Endothelial cell of umbilical vein (primary cell): Measurements from ENCODE around the gene ENDOD1. TPM values are rescaled to one million over a fixed set of nuclear protein-coding genes. Genes with fewer than 3 reads are reported as not detected.
"Not testable (repeated sequence)": the region's sequence is repeated elsewhere in the genome, so short reads cannot be mapped to it uniquely, and the experiment has no call there.

ENCODE experiments used
- BruUV-seq: library from RNA; stranded (reverse); fragments of 400-500 nt; replicated peaks from 2 replicates; lab custom pipeline; 2021; lab: Mats Ljungman, UMichigan
- CTCF ChIA-PET: fragments of 300-600, 350-600 bp; sonication (Branson Sonifier 250); formaldehyde crosslinking; loops from one replicate; lab custom pipeline; 2021; ENCODE audit warnings: antibody characterized with exemption, inconsistent platforms; lab: Charles Lee
- POLR2A ChIA-PET: fragments of 300-600, 350-600 bp; sonication (Branson Sonifier 250); formaldehyde crosslinking; loops from one replicate; lab custom pipeline; 2021; ENCODE audit warnings: antibody characterized with exemption, inconsistent platforms; lab: Charles Lee
- DNase-seq: peaks from one replicate; pipeline ENCODE4 v3.0.0-alpha.2; 2011; ENCODE audit warnings: low read depth, low spot score
- FAIRE-seq: peaks from 2 replicates; lab custom pipeline; 2011; peaks lifted over from hg19 to GRCh38; lab: Jason Lieb, UNC
- H2AFZ ChIP-seq: 2 replicates; pipeline ENCODE4 v1.6.0; 2012; ENCODE audit warnings: low read depth, low read length, control low read depth, inconsistent platforms
- H3K27ac ChIP-seq: 2 replicates; pipeline ENCODE4 v1.5.1; 2011; ENCODE audit warnings: low read depth, mild to moderate bottlenecking, control low read depth, low read length, moderate library complexity; ENCODE audit not compliant: insufficient read depth
- H3K27me3 ChIP-seq, 2 experiments: 2 replicates each; pipeline versions ENCODE4 v1.6.0 to v1.6.1; 2011; ENCODE audit warnings: low read length in 2 of 2, mixed read lengths in 1 of 2; ENCODE audit not compliant: control insufficient read depth in 2 of 2, insufficient read depth in 2 of 2
- H3K36me3 ChIP-seq, 2 experiments: 2 replicates in 1 of 2; 3 replicates in 1 of 2; pipeline ENCODE4 v1.5.1; 2011; ENCODE audit warnings: low read length in 2 of 2, mild to moderate bottlenecking in 1 of 2, moderate library complexity in 1 of 2; ENCODE audit not compliant: control insufficient read depth in 2 of 2, insufficient read depth in 2 of 2; ENCODE audit errors: extremely low read depth in 1 of 2
- H3K4me1 ChIP-seq: 3 replicates; pipeline ENCODE4 v1.5.1; 2011; ENCODE audit warnings: mild to moderate bottlenecking, low read length; ENCODE audit not compliant: control insufficient read depth, insufficient read depth; ENCODE audit errors: extremely low read depth
- H3K4me2 ChIP-seq: 2 replicates; pipeline ENCODE4 v1.6.1; 2011; ENCODE audit warnings: low read length, control low read depth, mixed read lengths; ENCODE audit not compliant: insufficient read depth
- H3K4me3 ChIP-seq, 3 experiments: fragments of 200-600 bp in 1 of 3; sonication (generic), shearing (Covaris generic) in 1 of 3; replicated peaks in 1 of 3; 2 replicates each; pipeline ENCODE4 v1.5.1; 2011 to 2016; ENCODE audit warnings: control low read depth in 3 of 3, low read length in 3 of 3, mild to moderate bottlenecking in 2 of 3, inconsistent platforms in 1 of 3, low read depth in 1 of 3, moderate library complexity in 1 of 3; ENCODE audit not compliant: insufficient read depth in 1 of 3
- H3K79me2 ChIP-seq: 2 replicates; pipeline ENCODE4 v1.6.0; 2012; ENCODE audit warnings: low read length, inconsistent platforms; ENCODE audit not compliant: control insufficient read depth, insufficient read depth
- H3K9ac ChIP-seq: replicated peaks from 2 replicates; pipeline ENCODE3; 2011; ENCODE audit warnings: low read length, control low read depth; ENCODE audit not compliant: insufficient read depth; ENCODE audit errors: extremely low read depth
- H3K9me1 ChIP-seq: replicated peaks from 3 replicates; pipeline ENCODE4 v1.6.0; 2011; ENCODE audit warnings: mild to moderate bottlenecking, low read length; ENCODE audit not compliant: control insufficient read depth, insufficient read depth; ENCODE audit errors: extremely low read depth
- H3K9me3 ChIP-seq: replicated peaks from 2 replicates; pipeline ENCODE4 v1.5.1; 2012; ENCODE audit warnings: low read length, inconsistent platforms; ENCODE audit not compliant: control insufficient read depth, insufficient read depth
- H4K20me1 ChIP-seq: replicated peaks from 2 replicates; pipeline ENCODE3; 2011; ENCODE audit warnings: mild to moderate bottlenecking, low read length; ENCODE audit not compliant: control insufficient read depth, insufficient read depth; ENCODE audit errors: extremely low read depth
- CTCF ChIP-seq, 2 donors: IDR thresholded peaks; 1 replicate in 1 of 2; 2 replicates in 1 of 2; pipeline ENCODE4 v1.5.1; 2011; ENCODE audit warnings: low read length in 2 of 2, mild to moderate bottlenecking in 2 of 2, moderate library complexity in 2 of 2, control low read depth in 1 of 2, inconsistent platforms in 1 of 2, low read depth in 1 of 2; ENCODE audit not compliant: insufficient read depth in 1 of 2; ENCODE audit errors: extremely low read depth in 1 of 2
- EZH2 ChIP-seq: IDR thresholded peaks from 2 replicates; pipeline ENCODE4 v1.6.1; 2012; ENCODE audit warnings: borderline replicate concordance, low read depth, mild to moderate bottlenecking, moderate library complexity, low read length, inconsistent platforms; ENCODE audit not compliant: severe bottlenecking
- FOS ChIP-seq: IDR thresholded peaks from 2 replicates; pipeline ENCODE4 v1.6.1; 2011; ENCODE audit warnings: mild to moderate bottlenecking, low read length, moderate library complexity, borderline replicate concordance; ENCODE audit not compliant: insufficient read depth
- GATA2 ChIP-seq: IDR thresholded peaks from 2 replicates; pipeline ENCODE4 v1.7.0; 2011; ENCODE audit warnings: low read depth, mild to moderate bottlenecking, moderate library complexity, mixed read lengths, low read length; ENCODE audit not compliant: insufficient read length, insufficient read depth
- JUN ChIP-seq: IDR thresholded peaks from 2 replicates; pipeline ENCODE4 v1.6.1; 2011; ENCODE audit warnings: borderline replicate concordance, low read depth; ENCODE audit not compliant: insufficient read length, insufficient read depth
- MYC ChIP-seq: IDR thresholded peaks from one replicate; pipeline ENCODE4 v1.6.1; 2011; ENCODE audit warnings: mild to moderate bottlenecking, low read depth, low read length
- POLR2A ChIP-seq: IDR thresholded peaks from 2 replicates; pipeline ENCODE4 v1.6.1; 2012; ENCODE audit warnings: low read depth, mild to moderate bottlenecking, control low read depth, low read length
- POLR2AphosphoS5 ChIP-seq: IDR thresholded peaks from 2 replicates; pipeline ENCODE4 v1.6.1; 2012; ENCODE audit warnings: low read depth, mild to moderate bottlenecking, control low read depth, low read length, moderate library complexity; ENCODE audit not compliant: insufficient read depth
- dilution Hi-C: fragments of 300-500 bp; cut with MboI; formaldehyde crosslinking; loops from one replicate; pipeline ENCODE4 v1.15.0; 2019; ENCODE audit warnings: low sequenced_read_pairs; ENCODE audit not compliant: extremely low pct_ligation_motif_present
- intact Hi-C: fragments of 100-400 bp; cut with micrococcal nuclease; formaldehyde crosslinking; loops from one replicate; pipeline ENCODE4 v1.10.0; 2022
- polyA plus RNA-seq, 4 experiments: library from polyadenylated mRNA; depleted of rRNA in 3 of 4; stranded (reverse) in 3 of 4; unstranded in 1 of 4; fragments of >200 nt; gene quantifications; 2 replicates each; pipeline versions ENCODE4 v1.2.1 to v1.2.3, GENCODE V29; 2011 to 2012; ENCODE audit warnings: missing spikeins in 1 of 4
- total RNA-seq: library from RNA; stranded (reverse); gene quantifications from 2 replicates; pipeline ENCODE4 v1.2.3, GENCODE V29; 2021
- TF ChIP-seq, protein P1 (sequence below): IDR thresholded peaks from 2 replicates; pipeline ENCODE4 v1.6.1; 2011; ENCODE audit not compliant: insufficient read depth, insufficient read length

ENDOD1 gene
- total and polyA plus RNA-seq, 2 donors (not counting 3 experiments of a cell fraction or from before 2014, with no cell fraction given): 10.5 to 20.5 TPM

DNA sequence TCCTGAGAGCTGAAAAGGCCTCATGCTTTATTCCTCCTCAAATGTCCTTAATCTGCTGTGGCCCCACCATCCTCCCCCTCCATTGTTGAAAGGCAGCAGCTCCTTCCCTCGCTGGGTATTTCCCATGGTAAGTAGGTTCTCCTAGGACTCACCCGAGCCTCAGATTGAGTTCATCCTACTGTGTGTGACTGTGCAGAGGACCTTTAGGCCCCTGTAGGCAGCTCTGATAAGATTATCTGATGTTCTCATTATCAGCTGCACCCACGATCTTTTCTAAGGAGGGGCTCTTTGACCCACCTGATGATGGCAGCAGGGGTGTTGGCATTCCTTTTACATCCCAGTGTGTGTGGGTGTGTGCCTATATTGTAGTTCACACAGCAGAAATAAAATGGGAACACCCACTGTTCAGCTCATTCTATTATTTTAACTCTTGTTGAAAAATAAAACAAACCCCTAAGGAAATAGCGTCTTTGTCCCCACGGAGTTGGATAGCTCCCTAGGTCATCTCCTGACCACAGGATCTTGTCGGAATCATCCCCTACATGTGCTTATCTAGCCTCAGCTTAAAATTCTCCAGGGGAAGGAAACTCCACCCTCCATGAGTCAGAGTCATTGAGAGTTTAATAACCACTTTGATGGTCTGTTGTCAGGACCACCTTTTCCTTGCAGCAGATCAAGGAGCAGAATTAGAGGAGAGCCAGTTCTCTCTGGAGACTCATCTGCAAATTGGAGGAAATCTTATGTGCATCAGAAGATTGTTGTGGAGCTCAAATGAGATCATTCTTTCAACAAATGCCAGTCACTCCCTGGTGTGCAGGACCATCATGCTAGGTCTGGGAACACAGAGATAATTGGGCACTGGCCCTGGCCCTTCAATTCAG is 19.3 kb downstream of the ENDOD1 start:
- Histone ChIP-seq H3K9me3 (no peaks in the 10 kb centered on the region), H3K9ac (peak overlapping the region; percentile 14), H3K4me2 (peak overlapping the region; percentile 66), H4K20me1 (no peaks in the 10 kb centered on the region), H3K9me1 (no peaks in the 10 kb centered on the region), H2AFZ (no peak overlapping the region), H3K27ac (peak overlapping the region; percentile 76), H3K4me1 (peaks cover 28% of the 10 kb centered on the region), H3K27me3 (no peaks in the 10 kb centered on the region), H3K79me2 (no peaks in the 10 kb centered on the region), H3K36me3 (no peaks in the 10 kb centered on the region), H3K4me3 (peak overlapping the region in 1 of 3 experiments; percentile 5)
- no peak for TF ChIP-seq EZH2
- peak; percentile 87 for TF ChIP-seq GATA2
- TF ChIP-seq JUN: peak; percentile 53
- TF ChIP-seq, protein P1, sequence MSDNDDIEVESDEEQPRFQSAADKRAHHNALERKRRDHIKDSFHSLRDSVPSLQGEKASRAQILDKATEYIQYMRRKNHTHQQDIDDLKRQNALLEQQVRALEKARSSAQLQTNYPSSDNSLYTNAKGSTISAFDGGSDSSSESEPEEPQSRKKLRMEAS: no peak
- no peak for TF ChIP-seq POLR2A
- peak; percentile 70 for TF ChIP-seq FOS
- no peak for TF ChIP-seq CTCF (IDR thresholded peaks at IDR 0.05; ENCODE audit: extremely low read depth in 1 of 2, insufficient read depth in 1 of 2, low read depth in 1 of 2, low read length in 2 of 2)
- TF ChIP-seq POLR2AphosphoS5: peak; percentile 39
- TF ChIP-seq MYC: no peak
- ChIA-PET CTCF (interaction anchor here (0.8 to 4.5 kb wide), 19 partner anchors 9 to 1325 kb away, joined by 3 to 51 read pairs (median 5); partner anchors contain the start of genes ENDOD1, MED17 and SRSF8), POLR2A (interaction anchor here (0.6 to 1.6 kb wide), 5 partner anchors 18 to 41 kb away, joined by 3 to 7 read pairs (median 3); partner anchors contain the start of gene ENDOD1)
- DNase-seq (peak; percentile 69), FAIRE-seq (peak; percentile 74)
- BruUV-seq: TSS peak; percentile 60
- intact Hi-C loops (loop anchor here (1.0 to 2.0 kb wide), 5 partner anchors 20 to 122 kb away; partner anchors contain the start of genes ENDOD1 and SESN3), dilution Hi-C loops (no loop called here)

DNA sequence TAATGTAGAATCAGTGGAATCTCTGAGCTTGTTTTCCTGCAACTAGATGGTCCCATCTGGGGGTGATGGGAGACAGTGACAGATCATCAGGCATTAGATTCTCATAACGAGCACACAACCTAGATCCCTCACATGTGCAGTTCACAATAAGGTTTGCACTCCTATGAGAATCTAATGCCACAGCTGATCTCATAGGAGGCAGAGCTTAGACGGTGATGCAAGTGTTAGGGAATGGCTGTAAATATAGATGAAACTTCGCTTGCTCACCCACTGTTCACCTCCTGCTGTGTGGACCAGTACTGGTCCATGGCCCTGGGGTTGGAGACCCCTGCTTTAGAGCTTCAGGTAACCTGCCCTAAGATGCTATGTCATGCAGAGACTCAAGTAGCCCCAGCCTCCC is 21.8 kb downstream of the ENDOD1 start:
- intact Hi-C loops, H3K4me2 ChIP-seq, BruUV-seq, H3K27ac ChIP-seq, dilution Hi-C loops, DNase-seq, H2AFZ ChIP-seq, H3K27me3 ChIP-seq, H3K9me1 ChIP-seq, POLR2A ChIA-PET, H3K9ac ChIP-seq, H4K20me1 ChIP-seq, H3K79me2 ChIP-seq, FAIRE-seq, H3K4me3 ChIP-seq, H3K36me3 ChIP-seq, H3K9me3 ChIP-seq: not testable (repeated sequence)
- peaks cover 28% of the 10 kb centered on the region for H3K4me1 ChIP-seq
- CTCF ChIA-PET: interaction anchor here (1.0 to 1.5 kb wide), 2 partner anchors 18 to 36 kb away, joined by 3 to 4 read pairs; no protein-coding TSS in a partner anchor
